ENCODE results near the gene KDELR1. TPM values are rescaled to one million over a fixed set of nuclear protein-coding genes. Genes with fewer than 3 reads are reported as not detected.

The KDELR1 gene
- total and polyA plus RNA-seq, 9 of the 15 experiments (the other 6 are each of a cell fraction or from before 2014, with no cell fraction given) = 6.1 to 165 (median 58.5) TPM

DNA sequence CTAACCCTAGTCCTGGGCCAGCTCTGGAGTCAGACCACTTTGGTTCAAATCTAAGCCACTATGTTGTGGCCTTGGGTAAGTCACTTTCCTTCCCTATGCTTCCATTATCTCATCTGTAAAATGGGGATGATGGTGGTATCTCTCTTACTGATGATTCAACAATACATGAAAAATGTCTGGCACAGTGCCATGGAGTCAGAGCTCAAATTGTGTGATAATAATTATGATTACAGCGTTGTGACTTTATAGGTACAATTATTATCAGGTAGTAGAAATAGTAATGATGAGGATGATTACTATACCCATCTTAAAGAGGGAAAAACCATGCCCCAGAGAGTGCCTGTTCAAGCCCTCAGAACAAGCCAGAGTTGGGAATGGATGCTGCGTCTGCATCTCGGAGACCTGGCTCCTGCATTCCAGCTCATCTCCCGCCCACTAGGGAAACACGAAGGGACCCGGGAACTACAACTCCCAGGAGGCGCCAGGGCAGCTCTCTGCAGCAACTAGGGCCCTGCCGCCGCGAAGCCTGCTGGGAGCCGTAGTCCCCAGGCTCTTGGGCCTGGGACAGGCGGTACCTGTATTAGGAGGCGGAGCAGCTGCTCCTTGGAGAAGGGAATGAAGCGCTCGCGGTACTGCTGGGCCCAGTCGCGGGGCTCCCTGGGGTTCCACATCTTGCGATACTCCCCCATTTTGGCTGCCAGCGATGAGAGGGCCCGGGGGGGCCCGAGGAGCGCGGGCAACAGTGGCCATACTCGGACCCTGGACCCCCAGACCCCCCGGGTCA, 28.4 kb downstream of the KDELR1 start (continued):
- TF ChIP-seq, protein P1, sequence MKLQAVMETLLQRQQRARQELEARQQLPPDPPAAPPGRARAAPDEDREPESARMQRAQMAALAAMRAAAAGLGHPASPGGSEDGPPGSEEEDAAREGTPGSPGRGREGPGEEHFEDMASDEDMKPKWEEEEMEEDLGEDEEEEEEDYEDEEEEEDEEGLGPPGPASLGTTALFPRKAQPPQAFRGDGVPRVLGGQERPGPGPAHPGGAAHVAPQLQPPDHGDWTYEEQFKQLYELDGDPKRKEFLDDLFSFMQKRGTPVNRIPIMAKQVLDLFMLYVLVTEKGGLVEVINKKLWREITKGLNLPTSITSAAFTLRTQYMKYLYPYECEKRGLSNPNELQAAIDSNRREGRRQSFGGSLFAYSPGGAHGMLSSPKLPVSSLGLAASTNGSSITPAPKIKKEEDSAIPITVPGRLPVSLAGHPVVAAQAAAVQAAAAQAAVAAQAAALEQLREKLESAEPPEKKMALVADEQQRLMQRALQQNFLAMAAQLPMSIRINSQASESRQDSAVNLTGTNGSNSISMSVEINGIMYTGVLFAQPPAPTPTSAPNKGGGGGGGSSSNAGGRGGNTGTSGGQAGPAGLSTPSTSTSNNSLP (IDR thresholded peaks at IDR 0.05; ENCODE audit: borderline replicate concordance, low read depth, low read length) = no peak
- TF ChIP-seq ATF1 (CRISPR knock-in tag; IDR thresholded peaks at IDR 0.05) (no peak), ATF1 (tag; IDR thresholded peaks at IDR 0.05) (0 out of 2 replicates have a peak, but pooled peaks have one; percentile 7), NFE2 (IDR thresholded peaks at IDR 0.05; ENCODE audit: low read depth) (no peak), ZNF197 (CRISPR knock-in tag; IDR thresholded peaks at IDR 0.05; ENCODE audit: low read depth) (peak; percentile 98), MYNN (IDR thresholded peaks at IDR 0.05) (no peak), MYNN (CRISPR knock-in tag; IDR thresholded peaks at IDR 0.05) (no peak), KLF16 (IDR thresholded peaks at IDR 0.05) (no peak), TSC22D4 (tag; IDR thresholded peaks at IDR 0.05) (no peak), RBBP5 (IDR thresholded peaks at IDR 0.05; ENCODE audit: borderline replicate concordance, insufficient read depth, low read length, poor library complexity, severe bottlenecking) (no peak), POLR2B (IDR thresholded peaks at IDR 0.05; ENCODE audit: low read depth, partially characterized antibody) (no peak), NRF1 (conservative IDR thresholded peaks at IDR 0.05 in 1 of 2, IDR thresholded peaks at IDR 0.05 in 1 of 2) (no peak), SMAD2 (IDR thresholded peaks at IDR 0.05; ENCODE audit: low read depth, low read length) (peak; percentile 77; the same call in 1 of the 2 replicates)
- TF ChIP-seq, protein P2, sequence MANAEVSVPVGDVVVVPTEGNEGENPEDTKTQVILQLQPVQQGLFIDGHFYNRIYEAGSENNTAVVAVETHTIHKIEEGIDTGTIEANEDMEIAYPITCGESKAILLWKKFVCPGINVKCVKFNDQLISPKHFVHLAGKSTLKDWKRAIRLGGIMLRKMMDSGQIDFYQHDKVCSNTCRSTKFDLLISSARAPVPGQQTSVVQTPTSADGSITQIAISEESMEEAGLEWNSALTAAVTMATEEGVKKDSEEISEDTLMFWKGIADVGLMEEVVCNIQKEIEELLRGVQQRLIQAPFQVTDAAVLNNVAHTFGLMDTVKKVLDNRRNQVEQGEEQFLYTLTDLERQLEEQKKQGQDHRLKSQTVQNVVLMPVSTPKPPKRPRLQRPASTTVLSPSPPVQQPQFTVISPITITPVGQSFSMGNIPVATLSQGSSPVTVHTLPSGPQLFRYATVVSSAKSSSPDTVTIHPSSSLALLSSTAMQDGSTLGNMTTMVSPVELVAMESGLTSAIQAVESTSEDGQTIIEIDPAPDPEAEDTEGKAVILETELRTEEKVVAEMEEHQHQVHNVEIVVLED (CRISPR knock-in tag; IDR thresholded peaks at IDR 0.05) = peak; percentile 57; the same call in 1 of the 2 replicates
- TF ChIP-seq, protein P3, sequence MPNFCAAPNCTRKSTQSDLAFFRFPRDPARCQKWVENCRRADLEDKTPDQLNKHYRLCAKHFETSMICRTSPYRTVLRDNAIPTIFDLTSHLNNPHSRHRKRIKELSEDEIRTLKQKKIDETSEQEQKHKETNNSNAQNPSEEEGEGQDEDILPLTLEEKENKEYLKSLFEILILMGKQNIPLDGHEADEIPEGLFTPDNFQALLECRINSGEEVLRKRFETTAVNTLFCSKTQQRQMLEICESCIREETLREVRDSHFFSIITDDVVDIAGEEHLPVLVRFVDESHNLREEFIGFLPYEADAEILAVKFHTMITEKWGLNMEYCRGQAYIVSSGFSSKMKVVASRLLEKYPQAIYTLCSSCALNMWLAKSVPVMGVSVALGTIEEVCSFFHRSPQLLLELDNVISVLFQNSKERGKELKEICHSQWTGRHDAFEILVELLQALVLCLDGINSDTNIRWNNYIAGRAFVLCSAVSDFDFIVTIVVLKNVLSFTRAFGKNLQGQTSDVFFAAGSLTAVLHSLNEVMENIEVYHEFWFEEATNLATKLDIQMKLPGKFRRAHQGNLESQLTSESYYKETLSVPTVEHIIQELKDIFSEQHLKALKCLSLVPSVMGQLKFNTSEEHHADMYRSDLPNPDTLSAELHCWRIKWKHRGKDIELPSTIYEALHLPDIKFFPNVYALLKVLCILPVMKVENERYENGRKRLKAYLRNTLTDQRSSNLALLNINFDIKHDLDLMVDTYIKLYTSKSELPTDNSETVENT (CRISPR knock-in tag; IDR thresholded peaks at IDR 0.05) = 0 out of 2 replicates have a peak, but pooled peaks have one; percentile 19
- TF ChIP-seq, protein P4, sequence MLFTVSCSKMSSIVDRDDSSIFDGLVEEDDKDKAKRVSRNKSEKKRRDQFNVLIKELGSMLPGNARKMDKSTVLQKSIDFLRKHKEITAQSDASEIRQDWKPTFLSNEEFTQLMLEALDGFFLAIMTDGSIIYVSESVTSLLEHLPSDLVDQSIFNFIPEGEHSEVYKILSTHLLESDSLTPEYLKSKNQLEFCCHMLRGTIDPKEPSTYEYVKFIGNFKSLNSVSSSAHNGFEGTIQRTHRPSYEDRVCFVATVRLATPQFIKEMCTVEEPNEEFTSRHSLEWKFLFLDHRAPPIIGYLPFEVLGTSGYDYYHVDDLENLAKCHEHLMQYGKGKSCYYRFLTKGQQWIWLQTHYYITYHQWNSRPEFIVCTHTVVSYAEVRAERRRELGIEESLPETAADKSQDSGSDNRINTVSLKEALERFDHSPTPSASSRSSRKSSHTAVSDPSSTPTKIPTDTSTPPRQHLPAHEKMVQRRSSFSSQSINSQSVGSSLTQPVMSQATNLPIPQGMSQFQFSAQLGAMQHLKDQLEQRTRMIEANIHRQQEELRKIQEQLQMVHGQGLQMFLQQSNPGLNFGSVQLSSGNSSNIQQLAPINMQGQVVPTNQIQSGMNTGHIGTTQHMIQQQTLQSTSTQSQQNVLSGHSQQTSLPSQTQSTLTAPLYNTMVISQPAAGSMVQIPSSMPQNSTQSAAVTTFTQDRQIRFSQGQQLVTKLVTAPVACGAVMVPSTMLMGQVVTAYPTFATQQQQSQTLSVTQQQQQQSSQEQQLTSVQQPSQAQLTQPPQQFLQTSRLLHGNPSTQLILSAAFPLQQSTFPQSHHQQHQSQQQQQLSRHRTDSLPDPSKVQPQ (CRISPR knock-in tag; IDR thresholded peaks at IDR 0.05; ENCODE audit: borderline replicate concordance) = no peak

Data from K562 (cell line).